Stimulated activated naive CD8-positive, alpha-beta T cell treated with anti-CD3 and anti-CD28 coated beads, Interleukin-15, Interleukin-2, amounts not matched to agents 100 ng/mL and 50 ng/mL, for 24 hours (primary cell): ENCODE data around the gene PPT1.
A peak's percentile ranks its signal among the peaks of the same experiment; 100 is the strongest.
"Not testable (repeated sequence)": the region's sequence is repeated elsewhere in the genome, so short reads cannot be mapped to it uniquely, and the experiment has no call there.

ENCODE experiments used
- H3K27ac Mint-ChIP-seq: one replicate; pipeline ENCODE4 v1.8.0; 2021; ENCODE audit warnings: mild to moderate bottlenecking, mixed read lengths
- H3K27me3 Mint-ChIP-seq: one replicate; pipeline ENCODE4 v1.8.0; 2021; ENCODE audit warnings: mixed read lengths
- H3K36me3 Mint-ChIP-seq: one replicate; pipeline ENCODE4 v1.8.0; 2021; ENCODE audit warnings: low read depth, mixed read lengths
- H3K4me1 Mint-ChIP-seq: one replicate; pipeline ENCODE4 v1.8.0; 2021; ENCODE audit warnings: low read depth, mixed read lengths
- H3K4me3 Mint-ChIP-seq: one replicate; pipeline ENCODE4 v1.8.0; 2021; ENCODE audit warnings: mild to moderate bottlenecking, mixed read lengths
- H3K9me3 Mint-ChIP-seq: one replicate; pipeline ENCODE4 v1.8.0; 2021; ENCODE audit warnings: mixed read lengths

Gene PPT1

DNA sequence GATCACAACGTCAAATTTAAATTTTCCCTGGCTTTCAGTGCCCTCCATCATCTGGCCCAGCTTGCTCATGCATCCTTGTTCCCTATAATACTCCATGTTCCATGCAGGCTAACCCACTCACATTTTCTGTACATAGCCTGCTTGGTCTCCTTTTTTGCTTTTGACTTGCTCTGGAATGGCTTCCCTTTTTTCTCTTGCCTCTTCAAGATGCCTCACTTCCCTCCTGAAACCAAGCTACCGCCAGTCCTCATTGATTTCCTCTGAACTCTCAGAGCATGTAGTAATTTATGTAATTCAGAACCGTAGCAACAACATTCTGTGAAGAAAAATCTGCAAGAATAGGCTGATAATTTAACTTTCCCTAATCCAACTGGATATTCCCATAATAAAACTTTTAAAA, 46.2 kb downstream of the PPT1 start:
- peaks cover 93% of the 10 kb centered on the region for H3K4me1 Mint-ChIP-seq
- H3K36me3 Mint-ChIP-seq: peaks cover 72% of the 10 kb centered on the region
- H3K4me3 Mint-ChIP-seq: peak overlapping the region; percentile 40
- no peaks in the 10 kb centered on the region for H3K27me3 Mint-ChIP-seq
- H3K27ac Mint-ChIP-seq: peak overlapping the region; percentile 78
- no peaks in the 10 kb centered on the region for H3K9me3 Mint-ChIP-seq

DNA sequence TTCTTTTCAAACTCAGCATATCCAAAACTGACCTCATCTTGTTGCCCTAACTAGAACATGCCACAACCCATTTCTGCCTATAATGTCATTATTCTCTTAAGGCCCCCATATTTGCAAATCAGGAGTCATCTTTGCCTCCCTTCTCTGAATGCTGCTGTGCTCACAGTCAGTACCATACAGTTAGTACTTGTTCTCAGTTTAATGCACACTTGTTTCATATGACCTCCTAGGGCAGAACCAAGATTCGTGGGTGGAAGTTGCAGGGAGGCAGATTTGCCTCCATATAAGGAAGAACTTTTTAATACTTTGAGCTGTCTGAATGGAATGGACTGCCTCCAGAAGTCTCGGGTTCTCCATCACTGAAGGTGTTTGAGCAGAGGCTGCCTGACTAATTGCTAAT, 47.3 kb downstream of the PPT1 start:
- Mint-ChIP-seq H3K27ac (peak overlapping the region; percentile 89), H3K4me1 (peaks cover 93% of the 10 kb centered on the region), H3K9me3 (no peaks in the 10 kb centered on the region), H3K4me3 (peak overlapping the region; percentile 60), H3K36me3 (peaks cover 78% of the 10 kb centered on the region), H3K27me3 (no peaks in the 10 kb centered on the region)

DNA sequence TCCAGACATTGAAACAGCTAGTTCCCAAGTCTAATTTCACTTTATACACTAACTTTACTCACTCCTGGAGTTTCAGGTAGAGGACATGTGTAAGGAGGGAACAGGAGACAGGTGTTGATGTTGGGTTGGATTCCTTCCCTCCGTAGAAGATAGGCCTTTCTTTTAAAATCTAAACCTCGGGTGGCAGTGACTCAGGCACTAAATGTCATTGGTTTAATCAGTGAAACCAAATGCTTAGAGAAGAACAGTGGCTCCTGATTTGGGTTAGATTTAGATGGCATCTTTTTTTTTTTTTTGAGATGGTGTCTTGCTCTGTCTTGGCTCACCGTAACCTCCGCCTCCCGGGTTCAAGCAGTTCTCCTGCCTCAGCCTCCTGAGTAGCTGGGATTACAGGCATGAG, 49.3 kb downstream of the PPT1 start:
- Mint-ChIP-seq H3K27ac (peak overlapping the region; percentile 83), H3K4me3 (peak overlapping the region; percentile 62), H3K4me1 (peaks cover 94% of the 10 kb centered on the region), H3K27me3 (no peaks in the 10 kb centered on the region), H3K9me3 (no peaks in the 10 kb centered on the region), H3K36me3 (peaks cover 82% of the 10 kb centered on the region)

DNA sequence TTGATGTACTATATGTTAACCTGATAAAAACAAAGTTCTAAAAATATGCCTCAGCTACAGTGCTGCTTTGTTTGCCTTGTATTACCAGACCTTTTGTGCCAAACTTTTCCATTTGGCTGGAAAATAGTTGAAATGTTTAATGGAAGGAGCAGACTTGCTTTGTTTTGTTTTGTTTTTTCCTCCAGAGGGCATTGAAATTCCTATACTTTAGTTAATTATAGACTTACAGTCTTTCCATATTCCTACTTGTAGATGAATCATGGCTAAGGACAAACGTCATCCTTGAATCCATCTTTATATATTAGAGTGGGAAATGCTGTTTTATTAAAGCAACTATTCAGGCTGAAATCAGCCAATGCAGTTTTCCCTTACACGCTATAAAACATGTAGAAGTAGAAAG, 49.8 kb downstream of the PPT1 start:
- H3K27ac Mint-ChIP-seq: peak overlapping the region; percentile 83
- H3K4me3 Mint-ChIP-seq: peak overlapping the region; percentile 62
- no peaks in the 10 kb centered on the region for H3K27me3 Mint-ChIP-seq
- H3K4me1 Mint-ChIP-seq: peaks cover 94% of the 10 kb centered on the region
- peaks cover 82% of the 10 kb centered on the region for H3K36me3 Mint-ChIP-seq
- H3K9me3 Mint-ChIP-seq: no peaks in the 10 kb centered on the region

GRCh38 chr1:40045766-40046165, 51.3 kb downstream of the PPT1 start:
- H3K4me3 Mint-ChIP-seq: peak overlapping the region; percentile 51
- peak overlapping the region; percentile 77 for H3K27ac Mint-ChIP-seq
- peaks cover 86% of the 10 kb centered on the region for H3K36me3 Mint-ChIP-seq
- H3K27me3 Mint-ChIP-seq: no peaks in the 10 kb centered on the region
- H3K4me1 Mint-ChIP-seq: peaks cover 89% of the 10 kb centered on the region
- H3K9me3 Mint-ChIP-seq: no peaks in the 10 kb centered on the region

DNA sequence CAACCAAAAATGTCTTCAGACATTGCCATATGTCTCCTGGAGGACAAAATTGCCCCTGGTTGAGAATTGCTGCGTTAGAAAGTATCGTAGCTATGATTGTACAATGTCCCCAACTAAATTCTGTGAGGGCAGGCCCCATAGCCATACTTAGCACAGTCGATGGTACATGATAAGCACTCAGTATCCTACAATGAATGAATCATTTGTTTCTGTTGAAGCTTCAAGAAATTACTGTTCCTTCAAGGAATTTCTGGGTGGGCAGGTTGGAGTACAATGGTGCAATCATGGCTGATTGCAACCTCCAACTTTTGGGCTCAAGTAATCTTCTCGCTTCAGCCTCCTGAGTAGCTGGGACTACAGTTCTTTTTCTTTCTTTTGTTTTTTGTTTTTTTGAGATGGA, 51.9 kb downstream of the PPT1 start:
- Mint-ChIP-seq H3K4me3 (peak overlapping the region; percentile 69), H3K27ac (peak overlapping the region; percentile 77), H3K9me3 (no peaks in the 10 kb centered on the region), H3K27me3 (no peaks in the 10 kb centered on the region), H3K4me1 (peaks cover 83% of the 10 kb centered on the region), H3K36me3 (peaks cover 82% of the 10 kb centered on the region)

- Mint-ChIP-seq H3K4me3 (peak overlapping the region; percentile 96), H3K9me3 (no peaks in the 10 kb centered on the region), H3K27me3 (no peaks in the 10 kb centered on the region), H3K27ac (peak overlapping the region; percentile 81), H3K4me1 (peaks cover 79% of the 10 kb centered on the region), H3K36me3 (peaks cover 72% of the 10 kb centered on the region)
Measured at GRCh38 chr1:40044110-40044509, 52.9 kb downstream of the PPT1 start.

GRCh38 chr1:40042341-40042740, 54.7 kb downstream of the PPT1 start:
- peak overlapping the region; percentile 96 for H3K4me3 Mint-ChIP-seq
- peak overlapping the region; percentile 84 for H3K27ac Mint-ChIP-seq
- peaks cover 55% of the 10 kb centered on the region for H3K36me3 Mint-ChIP-seq
- H3K27me3 Mint-ChIP-seq: no peaks in the 10 kb centered on the region
- H3K4me1 Mint-ChIP-seq: peaks cover 75% of the 10 kb centered on the region
- no peaks in the 10 kb centered on the region for H3K9me3 Mint-ChIP-seq

DNA sequence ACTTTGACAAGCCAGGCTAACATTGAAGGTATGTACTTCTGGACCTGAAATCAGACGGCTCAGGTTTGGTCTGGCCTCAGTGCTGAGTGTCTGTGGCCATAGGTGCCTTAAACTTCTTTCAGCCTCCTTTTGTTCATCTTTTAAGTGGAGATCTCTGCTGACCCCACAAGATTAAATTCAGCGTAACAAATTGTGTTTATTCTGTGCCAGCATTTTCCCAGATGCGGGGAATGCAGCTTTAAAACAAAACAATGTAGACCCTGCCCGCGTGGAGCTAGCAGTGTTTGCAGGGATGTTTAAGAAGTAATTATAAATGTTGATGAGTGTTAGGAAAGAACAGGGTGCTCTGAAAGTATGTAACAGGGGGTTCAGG, 55.6 kb downstream of the PPT1 start:
- peaks cover 74% of the 10 kb centered on the region for H3K4me1 Mint-ChIP-seq
- H3K9me3 Mint-ChIP-seq: no peaks in the 10 kb centered on the region
- no peaks in the 10 kb centered on the region for H3K27me3 Mint-ChIP-seq
- H3K4me3 Mint-ChIP-seq: peak overlapping the region; percentile 96
- peak overlapping the region; percentile 98 for H3K27ac Mint-ChIP-seq
- peaks cover 51% of the 10 kb centered on the region for H3K36me3 Mint-ChIP-seq

DNA sequence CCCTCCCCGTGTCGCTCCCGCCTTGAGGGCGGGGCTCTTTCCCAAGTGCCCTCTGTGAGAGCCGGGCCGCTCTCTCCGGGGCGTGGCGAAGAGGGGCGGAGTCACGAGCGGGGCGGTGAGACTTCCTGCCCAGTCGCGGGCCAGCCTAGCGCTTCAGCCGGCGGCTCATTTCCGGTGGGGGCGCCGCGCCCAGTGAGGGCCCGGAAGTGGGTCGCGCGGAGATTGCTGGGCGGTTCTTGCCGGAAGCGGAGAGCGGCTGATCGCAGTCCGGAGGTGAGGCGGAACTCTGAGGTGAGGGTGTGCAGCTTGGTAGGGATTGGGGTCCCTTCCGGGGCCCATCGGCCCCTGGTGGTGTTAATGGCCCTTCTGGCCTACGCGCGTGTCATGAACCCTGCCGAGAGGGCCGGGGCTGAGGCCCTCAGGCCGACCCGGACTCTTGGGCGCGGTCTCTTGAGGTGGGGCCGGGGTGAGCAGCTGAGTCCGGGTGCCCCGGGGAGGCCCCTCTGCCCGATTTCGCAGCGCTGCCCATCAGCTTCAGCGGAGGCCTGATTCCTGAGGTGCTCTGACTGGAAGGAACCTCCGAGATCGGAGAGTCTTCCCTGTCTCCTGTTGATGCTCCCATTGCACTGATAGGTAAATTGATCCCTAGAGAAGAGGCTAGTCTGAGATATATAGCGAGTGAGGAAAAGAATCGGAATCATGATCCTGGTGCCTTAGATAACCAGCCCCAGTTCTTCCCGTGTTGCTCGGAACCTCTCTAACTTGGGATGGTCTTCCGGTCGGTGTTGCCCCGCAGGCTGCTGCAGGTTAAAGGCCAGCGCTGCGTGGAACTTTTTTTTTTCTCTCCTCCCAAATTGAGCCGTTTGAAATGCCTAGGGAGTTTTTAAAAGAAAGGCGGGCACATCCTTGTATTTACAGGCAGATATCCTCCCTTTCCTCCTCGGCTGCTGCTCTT, 56.3 kb downstream of the PPT1 start, which contains the start of gene CAP1:
TSS of gene CAP1 (plus strand) at position 219 of the 955 bp plus-strand sequence. CDS start 18,618 bp downstream, outside the sequence.
- H3K36me3 Mint-ChIP-seq: peaks cover 45% of the 10 kb centered on the region
- peaks cover 72% of the 10 kb centered on the region for H3K4me1 Mint-ChIP-seq
- H3K9me3 Mint-ChIP-seq: no peaks in the 10 kb centered on the region
- H3K27ac Mint-ChIP-seq: peak within 1 kb of the TSS; percentile 98
- peak within 1 kb of the TSS; percentile 96 for H3K4me3 Mint-ChIP-seq
- H3K27me3 Mint-ChIP-seq: no peaks in the 10 kb centered on the region

DNA sequence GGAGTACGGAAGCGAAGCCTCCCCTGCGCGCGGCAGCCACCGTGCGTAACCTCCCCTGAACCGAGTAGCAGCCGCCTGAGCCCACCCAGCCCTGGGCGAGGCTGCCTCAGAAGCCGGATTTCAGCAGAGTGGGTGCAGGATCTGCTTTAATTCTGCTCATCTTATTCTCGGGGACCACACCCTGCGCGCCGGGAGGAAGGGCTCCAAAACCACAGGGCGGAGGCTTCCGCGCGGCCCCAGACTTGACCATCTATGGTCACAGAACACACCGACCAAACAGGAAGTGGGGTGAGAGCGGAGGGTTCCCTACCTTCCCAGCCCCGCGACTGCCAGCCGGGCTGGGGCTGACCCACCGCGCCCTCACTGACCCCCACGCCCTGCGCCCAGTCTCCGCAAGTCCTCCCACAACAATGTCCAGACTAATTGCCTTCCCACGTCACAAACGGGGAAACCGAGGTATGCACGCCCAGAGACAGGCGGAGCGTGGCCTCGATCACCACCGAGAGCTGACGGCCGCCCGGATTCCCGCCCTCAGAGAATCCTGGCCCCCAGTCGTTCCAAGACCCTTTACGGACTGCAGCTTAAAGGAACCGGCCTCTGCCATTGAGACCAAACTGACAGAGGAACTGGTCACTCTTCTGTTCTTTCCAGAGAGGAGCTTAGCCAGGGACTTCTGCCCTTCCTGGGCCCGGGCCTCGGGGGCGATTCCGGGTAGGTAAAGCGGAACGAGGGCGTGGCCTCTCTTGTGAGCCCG, 57.1 kb downstream of the PPT1 start:
- Mint-ChIP-seq H3K4me1 (peaks cover 68% of the 10 kb centered on the region), H3K27me3 (no peaks in the 10 kb centered on the region)

DNA sequence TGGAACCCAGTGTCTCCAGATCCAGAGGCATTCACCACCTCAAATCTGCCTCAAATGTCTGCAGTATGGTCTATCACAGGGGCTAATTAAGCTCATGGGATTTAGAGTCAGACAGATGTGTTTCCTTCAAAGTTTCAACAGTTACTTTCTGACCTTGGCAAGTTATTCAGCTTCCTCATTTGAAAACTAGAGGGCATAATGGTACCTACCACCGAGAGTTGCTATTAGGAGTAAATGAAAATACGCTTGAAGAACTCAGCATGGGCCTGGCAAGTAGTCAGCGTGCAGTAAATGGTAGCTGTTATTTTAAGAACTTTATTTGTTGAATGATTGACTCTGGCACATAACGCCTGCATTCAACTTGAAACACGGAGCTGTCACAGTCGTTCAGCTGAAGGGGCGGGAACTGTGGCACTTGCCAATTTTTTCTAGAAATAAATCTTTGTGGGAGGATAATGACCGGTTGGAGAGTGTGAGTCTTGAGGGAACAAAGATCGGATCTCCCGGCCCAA, 57.8 kb downstream of the PPT1 start:
- Mint-ChIP-seq H3K4me1 (peaks cover 69% of the 10 kb centered on the region), H3K36me3 (peaks cover 33% of the 10 kb centered on the region), H3K9me3 (no peaks in the 10 kb centered on the region), H3K4me3 (peak overlapping the region; percentile 96), H3K27ac (peak overlapping the region; percentile 98), H3K27me3 (no peaks in the 10 kb centered on the region)

More for the DNA sequence above, 57.1 kb downstream of the PPT1 start:
- Mint-ChIP-seq H3K4me3 (peak overlapping the region; percentile 96), H3K27ac (peak overlapping the region; percentile 98), H3K9me3 (no peaks in the 10 kb centered on the region), H3K36me3 (peaks cover 36% of the 10 kb centered on the region)

DNA sequence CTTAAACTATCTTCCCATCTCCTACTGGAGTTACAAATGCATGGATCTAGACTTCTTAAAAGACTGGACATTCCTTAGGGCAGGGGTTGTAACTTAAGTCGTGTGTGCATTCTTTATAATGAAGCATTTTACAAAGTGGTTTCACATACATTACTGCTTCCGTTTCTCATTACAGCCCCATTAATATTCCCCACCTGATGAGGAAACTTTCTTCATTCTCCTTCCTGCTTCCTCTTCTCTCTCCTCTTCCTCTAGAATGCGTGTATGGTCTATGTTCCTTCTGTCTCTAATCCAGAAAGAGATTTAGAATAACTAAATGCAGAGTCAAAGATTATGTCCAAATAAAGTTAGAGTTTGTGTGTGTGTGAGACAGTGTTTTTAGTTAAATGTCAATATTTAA, 58.4 kb downstream of the PPT1 start:
- Mint-ChIP-seq H3K9me3 (no peaks in the 10 kb centered on the region), H3K27ac (peak overlapping the region; percentile 98), H3K27me3 (no peaks in the 10 kb centered on the region), H3K4me1 (peaks cover 69% of the 10 kb centered on the region), H3K36me3 (peaks cover 27% of the 10 kb centered on the region), H3K4me3 (peak overlapping the region; percentile 96)

- H3K4me1 Mint-ChIP-seq: peaks cover 62% of the 10 kb centered on the region
- not testable (repeated sequence) for H3K27ac Mint-ChIP-seq, H3K4me3 Mint-ChIP-seq, H3K9me3 Mint-ChIP-seq, H3K27me3 Mint-ChIP-seq
- peaks cover 13% of the 10 kb centered on the region for H3K36me3 Mint-ChIP-seq
Measured at GRCh38 chr1:40037254-40037653, 59.8 kb downstream of the PPT1 start.

DNA sequence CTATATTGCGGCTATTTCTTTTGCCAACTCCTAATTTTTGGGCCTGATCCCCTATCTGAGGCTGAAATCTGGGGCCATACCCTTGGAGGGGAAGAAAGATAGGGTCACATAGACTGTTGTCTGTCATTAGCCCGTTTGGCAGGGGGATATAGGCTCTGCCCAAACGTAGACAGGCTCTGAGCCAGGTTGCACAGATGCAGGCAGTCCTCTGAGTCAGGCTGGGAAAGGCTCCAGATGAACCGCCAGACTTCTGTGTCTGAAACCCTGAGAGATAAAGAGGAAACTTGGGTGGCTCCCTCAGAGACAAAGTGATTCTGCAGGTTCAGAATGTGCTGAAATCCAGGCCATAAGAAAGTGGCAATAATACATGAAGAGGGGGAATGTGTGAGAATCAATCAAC, 60.5 kb downstream of the PPT1 start:
- H3K36me3 Mint-ChIP-seq: peaks cover 6% of the 10 kb centered on the region
- H3K4me3 Mint-ChIP-seq: no peak overlapping the region
- H3K27ac Mint-ChIP-seq: no peak overlapping the region
- H3K9me3 Mint-ChIP-seq: no peaks in the 10 kb centered on the region
- H3K27me3 Mint-ChIP-seq: no peaks in the 10 kb centered on the region
- H3K4me1 Mint-ChIP-seq: peaks cover 59% of the 10 kb centered on the region
